Activated naive CD8-positive, alpha-beta T cell treated with anti-CD3 and anti-CD28 coated beads, Interleukin-2, amount 10 ng/mL, durations not matched to agents 7 days and 5 days (primary cell): ENCODE results near the gene NDUFS8. TPM values are rescaled to one million over a fixed set of nuclear protein-coding genes. Genes with fewer than 3 reads are reported as not detected.

ENCODE experiments used
- ATAC-seq: fragments of 150-1000 bp; cut with Tn5 transposase; one replicate; pipeline ENCODE4 v1.10.0; 2021; ENCODE audit warnings: low read depth, moderate library complexity
- POLR2A ChIA-PET: fragments of 350-600 bp; sonication (Branson Sonifier 250); formaldehyde crosslinking; loops from one replicate; lab custom pipeline; 2021; ENCODE audit warnings: antibody characterized with exemption; lab: Charles Lee
- DNase-seq: peaks from one replicate; pipeline ENCODE4 v3.0.0; 2021
- H3K27ac Mint-ChIP-seq: one replicate; pipeline ENCODE4 v1.8.0; 2022; ENCODE audit warnings: mild to moderate bottlenecking, mixed read lengths
- H3K27me3 Mint-ChIP-seq: one replicate; pipeline ENCODE4 v1.8.0; 2022; ENCODE audit warnings: mild to moderate bottlenecking, moderate library complexity, mixed read lengths
- H3K36me3 Mint-ChIP-seq: one replicate; pipeline ENCODE4 v1.8.0; 2021; ENCODE audit warnings: mild to moderate bottlenecking, mixed read lengths
- H3K4me1 Mint-ChIP-seq: one replicate; pipeline ENCODE4 v1.8.0; 2021; ENCODE audit warnings: mixed read lengths
- H3K4me3 Mint-ChIP-seq: one replicate; pipeline ENCODE4 v1.8.0; 2022; ENCODE audit warnings: mild to moderate bottlenecking, moderate library complexity, mixed read lengths
- H3K9me3 Mint-ChIP-seq: one replicate; pipeline ENCODE4 v1.8.0; 2021; ENCODE audit warnings: mixed read lengths
- total RNA-seq, 2 experiments: library from RNA; stranded (reverse); gene quantifications; one replicate each; pipeline ENCODE4 v1.2.3, GENCODE V29; 2021

The NDUFS8 gene
- total RNA-seq, 2 experiments from 2014 or later, result 117 to 128 TPM

- Mint-ChIP-seq H3K4me1 (no peaks in the 10 kb centered on the region), H3K36me3 (peaks cover 9% of the 10 kb centered on the region), H3K9me3 (no peaks in the 10 kb centered on the region), H3K4me3 (no peak overlapping the region), H3K27me3 (no peaks in the 10 kb centered on the region), H3K27ac (no peak overlapping the region)
- ATAC-seq, result no peak
- POLR2A ChIA-PET, result no interaction called here
- DNase-seq, result no peak
These were observed 27.3 kb downstream of the NDUFS8 start for GRCh38 chr11:68057807-68058206.

- H3K36me3 Mint-ChIP-seq, result peaks cover 5% of the 10 kb centered on the region
- no peak for DNase-seq
- H3K9me3 Mint-ChIP-seq, result no peaks in the 10 kb centered on the region
- H3K27me3 Mint-ChIP-seq, result no peaks in the 10 kb centered on the region
- no peak overlapping the region for H3K27ac Mint-ChIP-seq
- ATAC-seq, result no peak
- POLR2A ChIA-PET, result interaction anchor here (0.7 to 1.1 kb wide), 2 partner anchors 10 to 11 kb away, joined by 3 to 6 read pairs; no protein-coding TSS in a partner anchor
- no peak overlapping the region for H3K4me3 Mint-ChIP-seq
- H3K4me1 Mint-ChIP-seq, result no peaks in the 10 kb centered on the region
These were observed 31.0 kb downstream of the NDUFS8 start for GRCh38 chr11:68061508-68061907.

- Mint-ChIP-seq H3K27ac (no peak overlapping the region), H3K4me1 (no peaks in the 10 kb centered on the region), H3K4me3 (no peak overlapping the region), H3K9me3 (no peaks in the 10 kb centered on the region), H3K27me3 (no peaks in the 10 kb centered on the region), H3K36me3 (peaks cover 8% of the 10 kb centered on the region)
- ATAC-seq, result no peak
- POLR2A ChIA-PET, result no interaction called here
- no peak for DNase-seq
These were observed 34.4 kb downstream of the NDUFS8 start for GRCh38 chr11:68064926-68065325.

GRCh38 chr11:68065841-68066240, 35.4 kb downstream of the NDUFS8 start:
- POLR2A ChIA-PET, result no interaction called here
- ATAC-seq, result no peak

GRCh38 chr11:68066742-68067141, 36.3 kb downstream of the NDUFS8 start:
- H3K27ac Mint-ChIP-seq, result no peak overlapping the region
- DNase-seq (no peak), ATAC-seq (no peak)
- POLR2A ChIA-PET, result no interaction called here
- H3K9me3 Mint-ChIP-seq, result no peaks in the 10 kb centered on the region
- no peaks in the 10 kb centered on the region for H3K4me1 Mint-ChIP-seq
- no peak overlapping the region for H3K4me3 Mint-ChIP-seq
- no peaks in the 10 kb centered on the region for H3K27me3 Mint-ChIP-seq
- peaks cover 3% of the 10 kb centered on the region for H3K36me3 Mint-ChIP-seq

More at GRCh38 chr11:68065841-68066240, 35.4 kb downstream of the NDUFS8 start:
- H3K4me3 Mint-ChIP-seq, result no peak overlapping the region
- DNase-seq, result no peak
- H3K27me3 Mint-ChIP-seq, result no peaks in the 10 kb centered on the region
- H3K36me3 Mint-ChIP-seq, result peaks cover 3% of the 10 kb centered on the region
- no peak overlapping the region for H3K27ac Mint-ChIP-seq
- no peaks in the 10 kb centered on the region for H3K4me1 Mint-ChIP-seq
- H3K9me3 Mint-ChIP-seq, result no peaks in the 10 kb centered on the region

- Mint-ChIP-seq H3K9me3 (no peaks in the 10 kb centered on the region), H3K4me1 (no peaks in the 10 kb centered on the region), H3K27ac (no peak overlapping the region), H3K4me3 (no peak overlapping the region), H3K27me3 (no peaks in the 10 kb centered on the region), H3K36me3 (peaks cover 6% of the 10 kb centered on the region)
- no peak for DNase-seq
- ATAC-seq, result no peak
- POLR2A ChIA-PET, result no interaction called here
These were observed 37.5 kb downstream of the NDUFS8 start for GRCh38 chr11:68067991-68068390.

- H3K4me1 Mint-ChIP-seq, result no peaks in the 10 kb centered on the region
- H3K36me3 Mint-ChIP-seq, result peaks cover 6% of the 10 kb centered on the region
- no peaks in the 10 kb centered on the region for H3K9me3 Mint-ChIP-seq
- H3K27me3 Mint-ChIP-seq, result no peaks in the 10 kb centered on the region
- H3K27ac Mint-ChIP-seq, result no peak overlapping the region
- H3K4me3 Mint-ChIP-seq, result no peak overlapping the region
- DNase-seq (no peak), ATAC-seq (no peak)
- POLR2A ChIA-PET, result no interaction called here
These were observed 41.0 kb downstream of the NDUFS8 start for GRCh38 chr11:68071281-68072048.

GRCh38 chr11:68074584-68075352, 44.3 kb downstream of the NDUFS8 start:
- no peak overlapping the region for H3K4me3 Mint-ChIP-seq
- no peaks in the 10 kb centered on the region for H3K27me3 Mint-ChIP-seq
- H3K27ac Mint-ChIP-seq, result no peak overlapping the region
- no peaks in the 10 kb centered on the region for H3K4me1 Mint-ChIP-seq
- DNase-seq (no peak), ATAC-seq (no peak)
- peaks cover 7% of the 10 kb centered on the region for H3K36me3 Mint-ChIP-seq
- no peaks in the 10 kb centered on the region for H3K9me3 Mint-ChIP-seq
- POLR2A ChIA-PET, result no interaction called here

GRCh38 chr11:68076371-68077042, 46.0 kb downstream of the NDUFS8 start:
- POLR2A ChIA-PET, result no interaction called here
- Mint-ChIP-seq H3K4me3 (no peak overlapping the region), H3K27me3 (no peaks in the 10 kb centered on the region), H3K4me1 (no peaks in the 10 kb centered on the region), H3K9me3 (no peaks in the 10 kb centered on the region), H3K27ac (no peak overlapping the region), H3K36me3 (peaks cover 5% of the 10 kb centered on the region)
- DNase-seq (no peak), ATAC-seq (no peak)

GRCh38 chr11:68077617-68078582, 47.4 kb downstream of the NDUFS8 start:
- peaks cover 2% of the 10 kb centered on the region for H3K36me3 Mint-ChIP-seq
- no peak for ATAC-seq
- POLR2A ChIA-PET, result no interaction called here

GRCh38 chr11:68080860-68081259, 50.4 kb downstream of the NDUFS8 start:
- peaks cover 2% of the 10 kb centered on the region for H3K36me3 Mint-ChIP-seq
- H3K4me1 Mint-ChIP-seq, result no peaks in the 10 kb centered on the region
- no peaks in the 10 kb centered on the region for H3K27me3 Mint-ChIP-seq
- H3K27ac Mint-ChIP-seq, result no peak overlapping the region
- POLR2A ChIA-PET, result no interaction called here
- H3K9me3 Mint-ChIP-seq, result no peaks in the 10 kb centered on the region
- no peak for ATAC-seq
- DNase-seq, result no peak
- H3K4me3 Mint-ChIP-seq, result no peak overlapping the region

More at GRCh38 chr11:68077617-68078582, 47.4 kb downstream of the NDUFS8 start:
- Mint-ChIP-seq H3K27ac (peak overlapping the region; percentile 30), H3K4me3 (no peak overlapping the region), H3K9me3 (no peaks in the 10 kb centered on the region), H3K4me1 (no peaks in the 10 kb centered on the region), H3K27me3 (no peaks in the 10 kb centered on the region)
- no peak for DNase-seq

GRCh38 chr11:68081691-68082090, 51.2 kb downstream of the NDUFS8 start:
- Mint-ChIP-seq H3K9me3 (no peaks in the 10 kb centered on the region), H3K36me3 (peaks cover 2% of the 10 kb centered on the region), H3K27ac (no peak overlapping the region), H3K4me1 (no peaks in the 10 kb centered on the region), H3K27me3 (no peaks in the 10 kb centered on the region), H3K4me3 (no peak overlapping the region)
- POLR2A ChIA-PET, result no interaction called here
- no peak for ATAC-seq
- no peak for DNase-seq
